ENCODE data around the gene IDH3G. TPM values are rescaled to one million over a fixed set of nuclear protein-coding genes. Genes with fewer than 3 reads are reported as not detected.
A peak's percentile ranks its signal among the peaks of the same experiment; 100 is the strongest.

IDH3G gene
- total and polyA plus RNA-seq, 3 experiments from 2014 or later = 54.2 to 109 (median 61.6) TPM

DNA sequence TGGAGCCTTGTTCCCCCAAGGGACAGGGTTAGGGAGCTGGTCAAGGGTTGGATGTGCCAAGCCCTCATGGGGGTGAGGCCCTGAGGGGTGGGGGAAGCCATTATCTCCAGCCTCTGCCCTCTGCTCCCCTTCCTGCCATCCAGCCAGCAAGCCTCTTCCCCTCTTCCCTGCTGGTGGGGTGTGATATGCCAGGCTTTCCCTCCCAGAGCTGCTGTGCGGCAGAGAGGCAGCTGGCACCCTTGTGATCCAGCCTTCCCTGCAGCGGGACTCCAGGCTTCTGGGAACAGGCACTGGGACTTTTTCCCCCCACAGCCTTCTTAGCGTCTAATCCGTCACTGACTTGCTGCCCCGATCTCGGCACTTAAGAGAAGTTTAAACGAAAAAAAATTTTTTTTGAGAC is 6.6 kb upstream of the IDH3G start:
- peaks cover 0 to 29% (median 0%) of the 10 kb centered on the region in 3 donors for H3K36me3 Mint-ChIP-seq
- peaks cover 0 to 7% of the 10 kb centered on the region in 2 donors for H3K27me3 Mint-ChIP-seq
- CTCF ChIA-PET = interaction anchor here (0.9 kb wide), 1 partner anchor 127 kb away, joined by 3 read pairs; no protein-coding TSS in a partner anchor
- H3K9me3 ChIP-seq (ENCODE audit: low read length) = no peaks in the 10 kb centered on the region
- no peaks in the 10 kb centered on the region for H3K36me3 ChIP-seq (ENCODE audit: insufficient read depth, low read length)
- H3K4me3 ChIP-seq (ENCODE audit: low read length) = no peak overlapping the region
- H3K4me3 Mint-ChIP-seq = no peak overlapping the region
- H3K4me1 Mint-ChIP-seq = peaks cover 10 to 16% (median 13%) of the 10 kb centered on the region in 3 donors
- H3K27ac Mint-ChIP-seq = no peak overlapping the region
- no peak for DNase-seq
- POLR2A ChIA-PET = interaction anchor here (0.7 kb wide), 1 partner anchor 162 kb away, joined by 3 read pairs; no protein-coding TSS in a partner anchor
- no peak overlapping the region for H3K27ac ChIP-seq (ENCODE audit: low read depth, low read length)
- H3K4me1 ChIP-seq (ENCODE audit: insufficient read depth, low read length) = peaks cover 5% of the 10 kb centered on the region
- no peaks in the 10 kb centered on the region for H3K27me3 ChIP-seq (ENCODE audit: insufficient read depth, low read length, poor library complexity, severe bottlenecking)
- no peaks in the 10 kb centered on the region for H3K9me3 Mint-ChIP-seq

GRCh38 chrX:153800177-153800722 is 6.1 kb upstream of the IDH3G start:
- Mint-ChIP-seq H3K9me3 (no peaks in the 10 kb centered on the region), H3K27me3 (peaks cover 0 to 7% of the 10 kb centered on the region in 2 donors), H3K4me3 (no peak overlapping the region), H3K4me1 (peaks cover 13 to 19% (median 16%) of the 10 kb centered on the region in 3 donors), H3K27ac (no peak overlapping the region), H3K36me3 (peaks cover 0 to 29% (median 0%) of the 10 kb centered on the region in 3 donors)
- Histone ChIP-seq H3K27ac (ENCODE audit: low read depth, low read length) (no peak overlapping the region), H3K36me3 (ENCODE audit: insufficient read depth, low read length) (no peaks in the 10 kb centered on the region), H3K4me3 (ENCODE audit: low read length) (no peak overlapping the region), H3K27me3 (ENCODE audit: insufficient read depth, low read length, poor library complexity, severe bottlenecking) (no peaks in the 10 kb centered on the region), H3K9me3 (ENCODE audit: low read length) (no peaks in the 10 kb centered on the region), H3K4me1 (ENCODE audit: insufficient read depth, low read length) (peaks cover 10% of the 10 kb centered on the region)
- DNase-seq = no peak
- ChIA-PET POLR2A (interaction anchor here (0.7 kb wide), 1 partner anchor 162 kb away, joined by 3 read pairs; no protein-coding TSS in a partner anchor), CTCF (interaction anchor here (0.9 kb wide), 1 partner anchor 127 kb away, joined by 3 read pairs; no protein-coding TSS in a partner anchor)

- Mint-ChIP-seq H3K27ac (peak overlapping the region in 2 of 8 donors; percentile 22 to 80), H3K4me3 (peak overlapping the region in 1 of 7 donors; percentile 42), H3K36me3 (peaks cover 0 to 33% (median 0%) of the 10 kb centered on the region in 3 donors), H3K9me3 (no peaks in the 10 kb centered on the region), H3K4me1 (peaks cover 16 to 22% (median 16%) of the 10 kb centered on the region in 3 donors), H3K27me3 (peaks cover 0 to 9% of the 10 kb centered on the region in 2 donors)
- DNase-seq = no peak
- H3K9me3 ChIP-seq (ENCODE audit: low read length) = no peaks in the 10 kb centered on the region
- peaks cover 10% of the 10 kb centered on the region for H3K4me1 ChIP-seq (ENCODE audit: insufficient read depth, low read length)
- ChIA-PET POLR2A (no interaction called here), CTCF (no interaction called here)
- H3K27ac ChIP-seq (ENCODE audit: low read depth, low read length) = no peak overlapping the region
- H3K36me3 ChIP-seq (ENCODE audit: insufficient read depth, low read length) = no peaks in the 10 kb centered on the region
- no peaks in the 10 kb centered on the region for H3K27me3 ChIP-seq (ENCODE audit: insufficient read depth, low read length, poor library complexity, severe bottlenecking)
- H3K4me3 ChIP-seq (ENCODE audit: low read length) = no peak overlapping the region
These were observed 5.2 kb upstream of the IDH3G start for GRCh38 chrX:153799326-153799725.

DNA sequence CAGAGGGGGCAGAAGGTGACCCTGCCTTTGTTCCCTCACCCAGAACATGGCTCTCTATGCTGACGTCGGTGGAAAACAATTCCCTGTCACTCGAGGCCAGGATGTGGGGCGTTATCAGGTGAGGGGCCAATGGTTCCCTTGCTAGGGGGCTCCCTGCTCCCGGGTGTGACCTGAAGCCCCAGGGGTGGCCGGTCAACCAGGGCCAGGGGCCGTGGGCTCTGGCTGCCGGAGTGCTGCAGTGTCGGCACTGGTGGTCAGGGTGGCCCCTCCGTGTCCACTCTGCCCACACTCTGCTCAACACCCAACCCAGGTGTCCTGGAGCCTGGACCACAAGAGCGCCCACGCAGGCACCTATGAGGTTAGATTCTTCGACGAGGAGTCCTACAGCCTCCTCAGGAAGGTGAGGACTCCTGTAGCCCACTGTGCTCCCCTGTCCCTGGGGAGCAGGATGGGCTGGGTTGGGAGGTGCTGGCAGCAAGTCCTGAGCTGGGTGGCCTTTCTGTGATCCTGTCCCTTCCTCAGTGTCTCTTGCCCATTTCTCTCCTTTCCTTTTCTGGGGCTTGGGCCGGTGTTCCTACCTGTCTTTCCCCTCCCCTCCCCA is 3.3 kb upstream of the IDH3G start:
- H3K4me3 Mint-ChIP-seq = peak overlapping the region in 1 of 7 donors; percentile 73

DNA sequence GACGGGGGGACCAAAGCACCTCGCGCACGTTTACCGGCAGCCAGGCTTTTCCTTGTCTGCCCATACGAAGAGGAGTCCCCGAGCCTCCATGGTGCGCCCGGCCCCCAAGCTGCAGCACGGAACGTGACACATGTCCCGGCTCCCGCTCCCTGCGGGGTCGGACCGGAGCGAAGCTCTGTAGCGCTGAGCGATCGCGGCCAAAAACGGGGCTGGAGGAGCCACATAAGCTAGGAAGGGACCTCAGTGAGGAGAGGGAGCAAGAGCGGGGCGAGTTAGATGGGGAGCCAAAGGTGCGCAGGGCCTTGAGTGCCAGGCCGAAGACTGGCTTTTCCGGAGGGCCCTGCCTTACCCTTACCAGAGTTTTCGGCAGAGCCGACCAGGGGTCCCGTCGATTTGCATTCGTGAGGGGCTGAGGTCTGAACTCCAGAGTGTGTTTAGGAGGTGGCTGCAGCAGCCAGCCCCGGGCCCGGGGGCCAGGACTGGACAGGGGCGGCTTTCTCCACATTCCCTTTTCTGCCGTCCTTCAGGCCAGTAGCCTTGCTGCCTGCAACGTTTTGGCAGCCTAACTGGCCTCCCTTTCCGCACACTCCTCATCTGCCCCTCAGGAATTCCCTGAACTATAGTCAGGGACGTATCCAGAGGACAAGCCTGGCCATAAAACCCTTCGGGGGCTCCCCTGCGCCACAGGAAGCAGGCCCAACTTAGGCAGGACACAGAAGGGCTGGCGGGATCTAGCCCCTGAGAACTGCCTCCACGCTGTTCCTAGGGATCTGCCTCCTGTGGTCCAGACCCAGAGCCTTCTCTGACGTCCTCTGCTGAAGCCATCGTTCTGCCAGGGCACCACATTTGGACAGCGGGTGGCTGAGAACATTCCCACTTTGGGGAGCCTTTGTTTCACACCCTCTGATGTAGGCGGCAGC is 982 bp upstream of the IDH3G start:
- POLR2A ChIA-PET = interaction anchor here (0.9 to 1.4 kb wide), 6 partner anchors 112 to 173 kb away, joined by 3 to 6 read pairs (median 6); no protein-coding TSS in a partner anchor

More for the DNA sequence above, 3.3 kb upstream of the IDH3G start:
- DNase-seq = no peak
- ChIA-PET POLR2A (no interaction called here), CTCF (no interaction called here)
- peaks cover 0 to 38% (median 0%) of the 10 kb centered on the region in 3 donors for H3K36me3 Mint-ChIP-seq
- Histone ChIP-seq H3K27ac (ENCODE audit: low read depth, low read length) (no peak overlapping the region), H3K9me3 (ENCODE audit: low read length) (no peaks in the 10 kb centered on the region), H3K36me3 (ENCODE audit: insufficient read depth, low read length) (no peaks in the 10 kb centered on the region), H3K4me3 (ENCODE audit: low read length) (no peak overlapping the region), H3K27me3 (ENCODE audit: insufficient read depth, low read length, poor library complexity, severe bottlenecking) (no peaks in the 10 kb centered on the region), H3K4me1 (ENCODE audit: insufficient read depth, low read length) (peaks cover 19% of the 10 kb centered on the region)
- H3K27ac Mint-ChIP-seq = no peak overlapping the region
- peaks cover 0 to 9% of the 10 kb centered on the region in 2 donors for H3K27me3 Mint-ChIP-seq
- H3K4me1 Mint-ChIP-seq = peaks cover 24 to 31% (median 26%) of the 10 kb centered on the region in 3 donors
- H3K9me3 Mint-ChIP-seq = no peaks in the 10 kb centered on the region

DNA sequence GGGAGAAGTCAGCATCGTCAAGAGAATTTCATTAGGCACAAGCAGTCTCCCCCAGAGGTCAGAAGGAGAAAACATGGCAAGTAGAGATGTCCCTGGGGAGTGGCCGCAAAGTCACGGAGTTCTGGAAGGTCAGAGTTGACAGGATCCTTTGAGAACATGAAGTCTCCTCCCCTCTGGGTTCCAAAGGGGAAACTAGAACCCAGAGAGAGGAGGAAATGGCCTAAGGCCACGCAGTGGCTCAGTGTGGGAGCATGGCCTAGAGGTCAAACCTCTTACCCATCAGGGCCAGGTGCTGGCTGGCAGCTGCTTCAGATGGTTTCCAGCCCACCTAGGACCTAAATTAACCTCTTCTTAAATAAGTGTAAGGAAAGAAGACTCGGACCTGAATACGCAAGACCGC is 884 bp downstream of the IDH3G start:
- Histone ChIP-seq H3K4me3 (ENCODE audit: low read length) (peak overlapping the region; percentile 66), H3K27me3 (ENCODE audit: insufficient read depth, low read length, poor library complexity, severe bottlenecking) (no peaks in the 10 kb centered on the region), H3K4me1 (ENCODE audit: insufficient read depth, low read length) (peaks cover 20% of the 10 kb centered on the region), H3K9me3 (ENCODE audit: low read length) (no peaks in the 10 kb centered on the region), H3K27ac (ENCODE audit: low read depth, low read length) (peak overlapping the region; percentile 90), H3K36me3 (ENCODE audit: insufficient read depth, low read length) (no peaks in the 10 kb centered on the region)
- ChIA-PET POLR2A (no interaction called here), CTCF (interaction anchor here (1.8 kb wide), 1 partner anchor 155 kb away, joined by 7 read pairs; no protein-coding TSS in a partner anchor)
- Mint-ChIP-seq H3K36me3 (peaks cover 0 to 45% (median 0%) of the 10 kb centered on the region in 3 donors), H3K9me3 (no peaks in the 10 kb centered on the region), H3K4me3 (peak overlapping the region; percentile 88 to 96 (median 92)), H3K4me1 (peaks cover 26 to 34% (median 30%) of the 10 kb centered on the region in 3 donors), H3K27me3 (peaks cover 0 to 4% of the 10 kb centered on the region in 2 donors), H3K27ac (peak overlapping the region; percentile 71 to 98 (median 89))
- no peak for DNase-seq

More for the DNA sequence above, 982 bp upstream of the IDH3G start:
- Histone ChIP-seq H3K4me1 (ENCODE audit: insufficient read depth, low read length) (peaks cover 20% of the 10 kb centered on the region), H3K4me3 (ENCODE audit: low read length) (peak overlapping the region; percentile 59), H3K27me3 (ENCODE audit: insufficient read depth, low read length, poor library complexity, severe bottlenecking) (no peaks in the 10 kb centered on the region), H3K27ac (ENCODE audit: low read depth, low read length) (peak overlapping the region; percentile 90), H3K36me3 (ENCODE audit: insufficient read depth, low read length) (no peaks in the 10 kb centered on the region), H3K9me3 (ENCODE audit: low read length) (no peaks in the 10 kb centered on the region)
- CTCF ChIA-PET = interaction anchor here (0.9 to 1.8 kb wide), 2 partner anchors 130 to 153 kb away, joined by 3 to 7 read pairs; partner anchors contain the start of gene ARHGAP4
- Mint-ChIP-seq H3K4me1 (peaks cover 26 to 35% (median 30%) of the 10 kb centered on the region in 3 donors), H3K36me3 (peaks cover 0 to 45% (median 0%) of the 10 kb centered on the region in 3 donors), H3K27me3 (peaks cover 0 to 7% of the 10 kb centered on the region in 2 donors), H3K4me3 (peak overlapping the region; percentile 88 to 96 (median 92)), H3K9me3 (no peaks in the 10 kb centered on the region), H3K27ac (peak overlapping the region; percentile 61 to 98 (median 90))
- peak in 1 of 5 donors; percentile 57 for DNase-seq

GRCh38 chrX:153792368-153792767 is 1.8 kb downstream of the IDH3G start:
- Mint-ChIP-seq H3K9me3 (no peaks in the 10 kb centered on the region), H3K4me3 (peak overlapping the region in 5 of 7 donors; percentile 16 to 96 (median 89)), H3K27ac (peak overlapping the region in 2 of 8 donors; percentile 50 to 88), H3K27me3 (peaks cover 0 to 4% of the 10 kb centered on the region in 2 donors), H3K4me1 (peaks cover 26 to 32% (median 30%) of the 10 kb centered on the region in 3 donors), H3K36me3 (peaks cover 0 to 46% (median 0%) of the 10 kb centered on the region in 3 donors)
- Histone ChIP-seq H3K36me3 (ENCODE audit: insufficient read depth, low read length) (no peaks in the 10 kb centered on the region), H3K4me3 (ENCODE audit: low read length) (no peak overlapping the region), H3K27ac (ENCODE audit: low read depth, low read length) (no peak overlapping the region), H3K27me3 (ENCODE audit: insufficient read depth, low read length, poor library complexity, severe bottlenecking) (no peaks in the 10 kb centered on the region), H3K4me1 (ENCODE audit: insufficient read depth, low read length) (peaks cover 20% of the 10 kb centered on the region), H3K9me3 (ENCODE audit: low read length) (no peaks in the 10 kb centered on the region)
- no peak for DNase-seq
- CTCF ChIA-PET = no interaction called here
- POLR2A ChIA-PET = no interaction called here

Data from CD8-positive, alpha-beta memory T cell (primary cell).